ENCODE data around the gene MRPS11. TPM values are rescaled to one million over a fixed set of nuclear protein-coding genes. Genes with fewer than 3 reads are reported as not detected.
"Not testable (repeated sequence)": the region's sequence is repeated elsewhere in the genome, so short reads cannot be mapped to it uniquely, and the experiment has no call there.

The MRPS11 gene
- total and polyA plus RNA-seq, 2 donors from 2014 or later, result 35.2 to 96.8 TPM

DNA sequence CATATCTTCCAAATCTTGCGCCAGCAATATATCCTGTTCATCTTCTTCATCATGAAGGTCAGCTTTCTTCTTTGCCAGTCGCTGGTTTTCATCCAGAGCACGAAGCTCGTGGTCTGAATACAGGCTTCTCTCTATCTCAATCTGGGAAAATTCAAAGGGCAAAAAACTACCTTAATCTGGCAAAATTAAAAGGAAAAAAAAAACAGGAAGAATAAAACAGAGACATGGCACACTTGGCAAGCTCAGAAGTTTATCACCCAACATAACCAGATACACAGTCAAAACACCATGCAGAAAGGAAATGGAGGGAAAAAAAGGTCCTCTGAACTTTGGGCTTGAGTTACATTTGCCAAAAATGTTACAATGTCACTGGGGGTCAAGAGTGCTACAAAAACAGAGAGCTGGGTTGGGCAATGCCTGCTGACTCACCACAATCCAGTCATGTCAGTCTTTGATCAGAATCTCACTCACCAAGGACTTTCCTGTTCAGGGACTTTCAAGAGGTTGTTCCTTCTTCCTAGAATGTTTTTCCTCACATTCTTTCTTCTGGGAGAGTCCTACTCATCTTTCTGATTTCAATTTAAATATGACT is 1.8 kb upstream of the MRPS11 start:
- TF ChIP-seq, protein P1, sequence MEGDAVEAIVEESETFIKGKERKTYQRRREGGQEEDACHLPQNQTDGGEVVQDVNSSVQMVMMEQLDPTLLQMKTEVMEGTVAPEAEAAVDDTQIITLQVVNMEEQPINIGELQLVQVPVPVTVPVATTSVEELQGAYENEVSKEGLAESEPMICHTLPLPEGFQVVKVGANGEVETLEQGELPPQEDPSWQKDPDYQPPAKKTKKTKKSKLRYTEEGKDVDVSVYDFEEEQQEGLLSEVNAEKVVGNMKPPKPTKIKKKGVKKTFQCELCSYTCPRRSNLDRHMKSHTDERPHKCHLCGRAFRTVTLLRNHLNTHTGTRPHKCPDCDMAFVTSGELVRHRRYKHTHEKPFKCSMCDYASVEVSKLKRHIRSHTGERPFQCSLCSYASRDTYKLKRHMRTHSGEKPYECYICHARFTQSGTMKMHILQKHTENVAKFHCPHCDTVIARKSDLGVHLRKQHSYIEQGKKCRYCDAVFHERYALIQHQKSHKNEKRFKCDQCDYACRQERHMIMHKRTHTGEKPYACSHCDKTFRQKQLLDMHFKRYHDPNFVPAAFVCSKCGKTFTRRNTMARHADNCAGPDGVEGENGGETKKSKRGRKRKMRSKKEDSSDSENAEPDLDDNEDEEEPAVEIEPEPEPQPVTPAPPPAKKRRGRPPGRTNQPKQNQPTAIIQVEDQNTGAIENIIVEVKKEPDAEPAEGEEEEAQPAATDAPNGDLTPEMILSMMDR (IDR thresholded peaks at IDR 0.05; ENCODE audit: borderline replicate concordance, extremely low read depth, insufficient read depth), result no peak
- Histone ChIP-seq H3K4me3 (ENCODE audit: low read length in 3 of 3) (peak overlapping the region in 2 of 3 donors; percentile 100), H3K9ac (ENCODE audit: low read length in 3 of 3) (no peak overlapping the region), H3K9me3 (ENCODE audit: control insufficient read depth in 2 of 3, insufficient read depth in 1 of 3, low read length in 3 of 3) (no peaks in the 10 kb centered on the region), H3K27me3 (ENCODE audit: control insufficient read depth, insufficient read depth, low read length) (no peaks in the 10 kb centered on the region), H3K36me3 (ENCODE audit: control insufficient read depth in 2 of 3, insufficient read depth in 3 of 3, low read length in 3 of 3) (peaks cover 10 to 22% (median 20%) of the 10 kb centered on the region in 3 donors), H3K27ac (ENCODE audit: low read depth in 2 of 2, low read length in 2 of 2) (no peak overlapping the region), H3K4me1 (ENCODE audit: control insufficient read depth in 2 of 3, insufficient read depth in 2 of 3, low read depth in 1 of 3, low read length in 3 of 3) (peaks cover 3 to 15% (median 5%) of the 10 kb centered on the region in 3 donors)
- DNase-seq (no peak), FAIRE-seq (no peak)
- intact Hi-C loops (cut with DNase I), result no loop called here

DNA sequence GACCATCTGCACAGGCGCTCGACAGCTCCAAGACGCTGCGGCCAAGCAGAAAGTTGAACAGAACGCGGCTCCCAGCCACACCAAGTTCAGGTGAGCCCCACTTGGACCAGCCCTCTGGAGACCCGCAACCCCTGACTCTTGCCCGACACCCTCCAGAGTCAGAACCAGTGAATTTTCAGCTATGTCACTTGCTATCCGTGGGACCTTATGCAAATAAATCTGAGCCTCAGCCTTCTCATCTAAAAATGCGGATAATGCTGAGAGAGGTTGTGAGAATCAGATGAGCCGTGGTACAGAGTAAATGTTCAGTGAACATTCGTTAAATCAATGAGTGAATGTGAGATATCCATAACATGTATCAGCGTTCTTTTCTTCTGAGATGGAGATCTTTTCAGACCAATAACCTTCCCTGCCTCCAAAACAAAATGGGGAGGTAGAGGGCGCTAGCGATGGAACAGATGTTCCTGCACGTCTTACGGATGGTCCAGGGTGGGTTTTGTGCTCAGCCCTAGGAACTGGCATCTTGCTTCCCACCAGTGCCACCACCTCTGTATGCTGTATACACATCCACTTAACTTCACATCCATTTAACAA is 524 bp downstream of the MRPS11 start:
- H3K36me3 ChIP-seq (ENCODE audit: control insufficient read depth in 2 of 3, insufficient read depth in 3 of 3, low read length in 3 of 3), result peaks cover 7 to 12% (median 12%) of the 10 kb centered on the region in 3 donors
- no peaks in the 10 kb centered on the region for H3K27me3 ChIP-seq (ENCODE audit: control insufficient read depth, insufficient read depth, low read length)
- peak overlapping the region; percentile 75 to 99 (median 96) for H3K9ac ChIP-seq (ENCODE audit: low read length in 3 of 3)
- peak in 3 of 5 donors; percentile 24 to 44 (median 34) for DNase-seq
- H3K9me3 ChIP-seq (ENCODE audit: control insufficient read depth in 2 of 3, insufficient read depth in 1 of 3, low read length in 3 of 3), result no peaks in the 10 kb centered on the region
- intact Hi-C loops (cut with DNase I), result no loop called here
- FAIRE-seq, result no peak
- peak overlapping the region; percentile 99 to 100 (median 100) for H3K4me3 ChIP-seq (ENCODE audit: low read length in 3 of 3)
- peak overlapping the region; percentile 90 to 96 for H3K27ac ChIP-seq (ENCODE audit: low read depth in 2 of 2, low read length in 2 of 2)
- H3K4me1 ChIP-seq (ENCODE audit: control insufficient read depth in 2 of 3, insufficient read depth in 2 of 3, low read depth in 1 of 3, low read length in 3 of 3), result peaks cover 3 to 15% (median 5%) of the 10 kb centered on the region in 3 donors
- TF ChIP-seq, protein P1 (IDR thresholded peaks at IDR 0.05; ENCODE audit: borderline replicate concordance, extremely low read depth, insufficient read depth), result no peak

DNA sequence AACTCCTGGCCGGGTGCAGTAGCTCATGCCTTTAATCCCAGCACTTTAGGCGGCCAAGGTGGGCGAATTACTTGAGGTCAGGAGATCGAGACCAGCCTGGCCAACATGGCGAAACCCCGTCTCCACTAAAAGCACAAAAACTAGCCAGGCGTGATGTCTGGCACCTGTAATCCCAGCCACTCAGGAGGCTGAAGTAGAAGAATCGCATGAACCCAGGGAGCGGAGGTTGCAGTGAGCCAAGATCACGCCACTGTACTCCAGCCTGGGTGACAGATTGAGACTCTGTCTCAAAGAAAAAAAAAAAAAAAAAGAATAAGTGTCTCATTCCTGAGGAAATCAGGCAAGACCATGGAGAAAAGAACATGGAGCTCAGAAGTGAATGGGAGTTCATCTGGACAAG is 1.2 kb downstream of the MRPS11 start:
- H3K9me3 ChIP-seq (ENCODE audit: control insufficient read depth in 2 of 3, insufficient read depth in 1 of 3, low read length in 3 of 3); FAIRE-seq; DNase-seq; H3K27ac ChIP-seq (ENCODE audit: low read depth in 2 of 2, low read length in 2 of 2); H3K27me3 ChIP-seq (ENCODE audit: control insufficient read depth, insufficient read depth, low read length); intact Hi-C loops (cut with DNase I): not testable (repeated sequence)
- H3K4me1 ChIP-seq (ENCODE audit: control insufficient read depth in 2 of 3, insufficient read depth in 2 of 3, low read depth in 1 of 3, low read length in 3 of 3), result peaks cover 3 to 15% (median 5%) of the 10 kb centered on the region in 3 donors
- H3K4me3 ChIP-seq (ENCODE audit: low read length in 3 of 3), result peak overlapping the region in 2 of 3 donors; percentile 100
- peaks cover 5 to 11% (median 10%) of the 10 kb centered on the region in 3 donors for H3K36me3 ChIP-seq (ENCODE audit: control insufficient read depth in 2 of 3, insufficient read depth in 3 of 3, low read length in 3 of 3)
- peak overlapping the region in 1 of 3 donors; percentile 96 for H3K9ac ChIP-seq (ENCODE audit: low read length in 3 of 3)

DNA sequence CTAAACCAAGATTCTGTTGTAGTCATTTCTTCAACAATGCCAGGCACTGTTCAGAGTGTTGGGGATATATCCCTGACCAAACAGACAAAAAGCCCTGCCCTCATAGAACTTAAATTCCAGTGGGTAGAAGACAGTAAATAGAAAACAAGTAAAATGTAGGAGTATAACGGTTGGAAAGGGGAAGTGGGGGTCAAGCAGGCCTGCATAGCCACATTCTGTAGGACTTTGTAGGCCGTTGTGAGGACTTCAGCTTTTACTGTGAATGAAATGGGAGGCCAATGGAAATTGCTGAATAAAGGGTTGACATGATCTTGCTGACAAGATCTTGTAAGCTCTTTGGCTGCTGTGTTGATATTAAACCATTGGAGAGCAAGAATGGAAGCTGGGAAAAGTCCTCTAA is 1.8 kb downstream of the MRPS11 start:
- H3K4me1 ChIP-seq (ENCODE audit: control insufficient read depth in 2 of 3, insufficient read depth in 2 of 3, low read depth in 1 of 3, low read length in 3 of 3), result peaks cover 3 to 15% (median 5%) of the 10 kb centered on the region in 3 donors
- H3K4me3 ChIP-seq (ENCODE audit: low read length in 3 of 3), result no peak overlapping the region
- TF ChIP-seq, protein P1 (IDR thresholded peaks at IDR 0.05; ENCODE audit: borderline replicate concordance, extremely low read depth, insufficient read depth), result no peak
- no peaks in the 10 kb centered on the region for H3K27me3 ChIP-seq (ENCODE audit: control insufficient read depth, insufficient read depth, low read length)
- intact Hi-C loops (cut with DNase I), result no loop called here
- H3K36me3 ChIP-seq (ENCODE audit: control insufficient read depth in 2 of 3, insufficient read depth in 3 of 3, low read length in 3 of 3), result peaks cover 2 to 6% (median 4%) of the 10 kb centered on the region in 3 donors
- no peaks in the 10 kb centered on the region for H3K9me3 ChIP-seq (ENCODE audit: control insufficient read depth in 2 of 3, insufficient read depth in 1 of 3, low read length in 3 of 3)
- DNase-seq (no peak), FAIRE-seq (no peak)
- no peak overlapping the region for H3K9ac ChIP-seq (ENCODE audit: low read length in 3 of 3)
- H3K27ac ChIP-seq (ENCODE audit: low read depth in 2 of 2, low read length in 2 of 2), result no peak overlapping the region

Measured in kidney (tissue), 14 donors.